G401 (cell line): ENCODE results near the gene PAX2. TPM values are rescaled to one million over a fixed set of nuclear protein-coding genes. Genes with fewer than 3 reads are reported as not detected.

ENCODE experiments used
- DNase-seq: peaks from one replicate; pipeline ENCODE4 v3.0.0-alpha.2; 2015; ENCODE audit warnings: low spot score
- in situ Hi-C: cut with HindIII; loops from 2 replicates; pipeline ENCODE4 v1.10.0; 2016; ENCODE audit warnings: low sequenced_read_pairs, mixed read lengths
- total RNA-seq: library from RNA; depleted of rRNA; stranded (reverse); fragments of >200 nt; shearing (Covaris generic); gene quantifications from 2 replicates; pipeline ENCODE4 v1.2.3, GENCODE V29; 2014

The PAX2 gene
- total RNA-seq, 1 experiment from 2014 or later: 0.20 TPM

DNA sequence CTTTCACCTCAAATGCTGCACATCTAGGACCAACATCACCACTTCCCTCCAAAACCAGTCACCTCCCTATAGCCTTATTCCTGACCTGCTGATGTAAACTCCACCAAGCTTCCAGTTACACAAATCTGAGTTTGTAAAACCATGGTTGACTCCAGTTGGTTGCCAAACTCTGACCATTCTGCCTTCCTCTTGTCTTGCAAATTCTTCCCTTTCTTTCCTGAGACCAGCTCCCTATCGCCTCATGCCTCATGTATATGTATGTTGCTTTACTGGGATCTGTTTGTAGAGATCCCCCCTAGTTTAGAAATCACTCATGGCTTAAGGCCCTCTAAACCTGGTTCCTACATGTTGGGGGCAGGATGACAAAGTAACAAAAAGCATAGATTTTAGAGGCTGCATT lies 31.3 kb downstream of the PAX2 start:
- no peak for DNase-seq
- in situ Hi-C loops: no loop called here

DNA sequence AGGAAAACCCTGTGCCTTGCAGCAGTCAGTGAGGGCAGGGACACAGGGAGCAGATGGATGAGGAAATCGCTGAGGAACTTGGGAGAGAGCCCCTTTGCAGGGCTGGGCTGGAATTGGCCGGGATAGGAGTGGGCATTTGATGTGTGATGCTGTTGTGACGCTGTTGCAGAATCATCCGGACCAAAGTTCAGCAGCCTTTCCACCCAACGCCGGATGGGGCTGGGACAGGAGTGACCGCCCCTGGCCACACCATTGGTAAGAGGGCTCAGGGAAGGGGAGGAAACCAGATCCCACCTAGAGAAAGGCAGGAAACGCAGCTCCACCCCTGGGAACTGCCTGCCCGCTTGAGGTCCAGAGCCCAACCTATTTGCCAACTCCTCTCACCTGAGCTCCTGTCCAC lies 33.9 kb downstream of the PAX2 start:
- in situ Hi-C loops: no loop called here
- no peak for DNase-seq

DNA sequence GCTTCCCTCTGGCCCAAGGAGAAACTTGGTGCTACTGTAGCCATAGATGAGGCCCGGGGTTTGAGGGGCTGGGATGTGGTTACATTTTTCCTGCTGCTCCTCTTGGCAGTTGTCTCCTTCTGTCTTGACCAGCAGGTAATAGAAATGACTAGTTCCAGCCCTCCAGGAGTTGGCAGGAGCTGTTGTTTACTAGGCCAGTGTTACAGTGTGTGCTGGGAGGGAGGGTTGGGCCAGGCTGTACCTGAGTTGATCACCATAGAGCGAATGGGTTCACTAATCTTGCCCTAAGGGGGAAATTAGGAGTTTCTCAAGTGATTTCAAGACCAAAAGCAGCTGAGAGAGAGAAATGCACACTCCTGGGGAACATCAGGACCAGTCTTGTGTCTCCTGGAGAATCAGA lies 34.9 kb downstream of the PAX2 start:
- in situ Hi-C loops: no loop called here
- no peak for DNase-seq

DNA sequence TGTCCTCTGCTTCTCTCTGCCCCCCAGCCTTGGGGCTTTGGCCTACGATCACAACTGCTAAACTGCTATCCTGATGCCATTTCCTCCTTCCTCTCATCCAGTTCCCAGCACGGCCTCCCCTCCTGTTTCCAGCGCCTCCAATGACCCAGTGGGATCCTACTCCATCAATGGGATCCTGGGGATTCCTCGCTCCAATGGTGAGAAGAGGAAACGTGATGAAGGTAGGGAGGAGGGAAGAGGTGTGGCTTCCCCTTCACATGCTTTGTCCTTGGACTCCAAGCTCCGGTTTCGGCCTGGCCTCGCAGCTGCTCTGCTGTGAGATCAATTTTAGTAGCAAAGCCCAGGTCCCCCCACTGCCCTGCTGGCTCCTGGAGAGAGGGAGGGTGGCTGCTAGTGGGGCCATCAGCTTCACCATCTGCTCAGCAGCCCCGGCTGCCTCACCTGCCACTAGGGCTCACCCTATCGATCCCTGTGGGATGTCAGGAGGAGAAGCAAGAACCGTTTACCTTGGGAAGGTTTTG lies 35.8 kb downstream of the PAX2 start:
- DNase-seq: no peak
- in situ Hi-C loops: no loop called here

DNA sequence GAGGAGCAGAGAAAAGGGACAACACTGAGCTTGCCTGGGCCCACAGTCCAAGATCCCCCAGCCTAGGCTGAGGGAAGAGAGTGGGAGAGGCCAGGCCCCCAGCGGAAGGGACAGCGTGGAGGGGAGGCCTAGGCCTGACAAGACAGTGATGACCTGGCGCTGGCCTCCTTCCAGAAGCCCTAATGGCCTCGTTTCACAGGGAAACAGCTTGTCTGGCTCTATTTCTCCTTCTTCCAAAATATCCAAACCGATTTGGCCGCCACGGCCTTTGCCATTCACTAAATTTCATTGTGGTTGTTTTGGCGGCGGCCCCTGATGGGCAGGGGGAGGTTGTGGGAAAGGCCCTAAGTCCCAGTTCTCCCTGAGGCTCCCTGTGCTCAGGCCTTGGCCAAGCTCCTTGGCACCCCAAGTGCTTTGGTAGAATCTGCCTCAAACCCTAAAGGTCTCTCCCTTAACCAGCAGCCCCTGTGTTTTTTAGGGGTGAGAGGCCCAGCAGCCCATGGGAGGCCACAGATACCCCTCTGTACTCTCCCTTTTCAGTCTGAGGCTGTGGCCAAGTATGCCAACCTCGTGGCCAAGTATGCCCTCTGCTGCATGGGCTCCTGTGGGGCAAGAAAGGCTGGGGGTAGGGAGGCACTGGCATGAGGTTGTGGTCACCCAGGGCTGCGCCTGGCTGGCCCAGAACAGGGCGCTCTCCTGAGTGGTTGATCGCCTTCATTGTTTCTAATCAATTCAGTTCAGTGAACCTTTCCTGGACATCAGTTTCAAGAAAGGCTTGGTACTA lies 37.3 kb downstream of the PAX2 start:
- in situ Hi-C loops: no loop called here
- DNase-seq: no peak

DNA sequence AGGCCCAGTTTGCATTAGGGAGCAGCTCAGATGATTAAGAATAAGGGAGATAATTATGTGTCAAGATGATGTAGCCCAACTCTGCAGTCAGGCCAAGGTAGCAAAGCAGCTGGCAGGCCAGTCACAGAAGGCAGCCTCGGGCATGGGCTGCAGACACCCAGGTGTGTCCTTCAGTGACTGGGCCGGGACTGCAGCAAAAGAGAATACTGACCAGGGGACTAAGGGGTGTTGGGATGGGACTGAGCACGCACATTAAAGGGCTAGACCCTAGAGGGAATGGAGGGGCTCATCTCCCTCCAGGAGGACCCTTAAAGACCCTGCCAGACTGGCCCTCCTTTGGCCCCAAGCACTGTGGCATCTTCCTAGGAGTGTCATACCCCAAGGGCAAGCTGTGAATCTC lies 38.7 kb downstream of the PAX2 start:
- in situ Hi-C loops: no loop called here

DNA sequence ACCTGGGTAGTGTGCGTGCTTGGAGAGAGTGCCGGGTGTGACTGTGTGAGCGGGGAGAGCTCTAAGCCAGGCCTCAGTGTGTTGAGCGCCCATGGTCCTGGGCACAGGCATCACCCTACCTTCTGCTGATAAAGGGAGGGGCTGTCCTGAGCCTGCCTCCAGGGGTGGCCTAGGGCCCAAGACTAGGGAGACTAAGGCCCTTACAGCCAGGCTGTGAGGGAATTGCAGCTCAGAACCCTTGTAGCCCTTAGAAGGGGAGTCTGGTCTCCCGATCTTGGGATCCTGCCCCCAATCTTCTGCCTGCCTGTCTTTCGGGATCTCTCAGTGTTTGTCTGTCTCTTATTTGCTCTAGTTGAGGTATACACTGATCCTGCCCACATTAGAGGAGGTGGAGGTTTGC lies 41.2 kb downstream of the PAX2 start:
- DNase-seq: no peak
- in situ Hi-C loops: no loop called here

More for the DNA sequence above, 38.7 kb downstream of the PAX2 start:
- DNase-seq: no peak

DNA sequence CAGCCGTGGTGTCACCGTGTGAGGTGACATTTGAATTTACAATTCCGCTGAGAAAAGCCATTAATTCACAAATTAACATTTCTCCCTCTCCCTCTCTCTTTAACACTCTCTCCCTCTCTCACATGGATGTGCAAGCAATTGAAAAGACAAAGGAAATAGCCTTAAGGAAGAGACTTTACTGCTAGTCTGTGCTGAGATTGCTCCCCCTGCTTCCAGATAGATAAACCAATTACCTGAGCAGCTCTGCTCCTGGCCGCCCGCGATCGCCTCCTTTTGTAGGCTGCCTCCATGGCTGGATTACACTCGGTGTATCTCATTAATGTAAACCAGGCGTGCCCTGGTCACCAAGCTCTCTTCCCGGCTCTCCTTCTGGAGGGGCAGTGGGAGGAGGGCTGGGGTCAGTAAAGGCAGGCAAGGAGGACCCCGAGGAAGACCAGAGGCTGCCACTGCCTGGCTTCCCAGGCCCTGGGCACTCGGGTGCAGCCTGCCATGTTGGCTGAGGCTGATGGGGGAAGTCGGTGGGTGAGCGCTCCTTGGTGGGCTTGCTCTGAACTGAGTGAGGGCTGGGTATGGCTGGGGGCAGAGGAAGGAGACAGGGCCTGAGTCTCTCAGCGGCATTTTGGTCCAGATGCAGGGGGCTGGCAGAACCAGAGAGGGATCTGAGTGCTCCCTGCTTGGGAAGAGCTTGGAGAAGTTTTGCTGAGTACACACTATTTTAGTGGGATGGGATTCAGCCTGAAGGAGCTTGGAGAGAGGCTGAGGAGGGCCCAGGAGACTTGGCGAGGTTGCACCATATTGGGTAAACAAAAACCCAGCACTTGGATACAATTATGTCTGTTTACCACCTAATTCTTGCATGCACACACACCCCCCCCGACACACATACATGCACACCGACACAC lies 42.9 kb downstream of the PAX2 start:
- in situ Hi-C loops: no loop called here
- DNase-seq: no peak

DNA sequence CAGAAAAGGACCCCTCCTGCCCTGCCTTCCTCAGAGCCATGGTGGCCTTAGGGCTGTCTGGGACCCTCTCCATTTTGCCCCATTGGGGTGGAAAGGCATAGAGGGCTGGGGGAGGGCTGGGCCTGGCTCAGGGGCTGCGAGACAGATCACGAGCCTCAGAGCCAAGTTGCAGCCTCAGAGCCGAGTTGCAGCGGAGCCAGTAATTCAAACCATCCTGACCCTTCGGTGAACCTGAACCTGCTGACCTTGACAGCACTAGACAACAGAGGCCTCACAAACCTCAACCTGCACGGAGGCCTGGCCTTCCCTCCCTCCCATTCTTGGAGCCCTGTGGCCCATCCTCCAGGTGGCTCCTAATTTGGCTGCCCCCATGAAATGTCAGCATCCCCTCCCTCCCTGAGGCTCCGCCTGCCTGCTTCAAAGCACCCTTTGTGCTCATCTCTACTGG lies 45.4 kb downstream of the PAX2 start:
- in situ Hi-C loops: no loop called here
- DNase-seq: no peak

DNA sequence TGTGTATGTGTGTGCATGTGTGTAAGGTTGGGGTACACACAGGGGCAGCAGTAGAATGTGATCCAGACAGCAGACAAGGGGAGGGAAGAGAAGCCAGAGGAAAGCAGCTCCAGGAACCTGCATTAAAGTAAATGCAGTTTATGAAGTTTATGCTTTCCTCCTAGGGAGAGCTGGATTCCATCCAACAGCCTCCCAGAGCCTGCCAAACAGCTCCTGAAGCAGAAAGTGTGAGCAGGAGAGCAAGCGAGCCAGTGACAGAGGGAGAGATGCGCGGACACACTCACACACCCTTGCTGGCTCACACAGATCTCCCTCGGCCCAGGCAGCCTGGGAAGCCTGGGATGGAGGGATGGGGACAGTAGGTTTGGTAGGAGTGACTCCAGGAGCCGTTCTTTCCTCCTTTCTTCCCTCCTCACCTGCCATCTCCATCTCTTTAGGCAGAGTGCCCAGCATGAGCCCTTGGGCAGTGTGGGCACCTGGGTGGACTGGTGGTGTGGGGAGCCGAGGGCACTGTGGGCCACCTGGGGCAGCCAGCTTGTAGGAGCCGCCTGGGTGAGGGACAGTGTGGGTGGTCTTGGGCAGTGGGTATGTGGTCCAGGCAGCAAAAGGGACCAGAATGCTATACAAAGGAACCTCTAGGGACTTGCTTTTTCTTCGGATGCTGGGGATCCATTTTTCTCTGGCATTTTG lies 46.1 kb downstream of the PAX2 start:
- in situ Hi-C loops: no loop called here
- DNase-seq: no peak

DNA sequence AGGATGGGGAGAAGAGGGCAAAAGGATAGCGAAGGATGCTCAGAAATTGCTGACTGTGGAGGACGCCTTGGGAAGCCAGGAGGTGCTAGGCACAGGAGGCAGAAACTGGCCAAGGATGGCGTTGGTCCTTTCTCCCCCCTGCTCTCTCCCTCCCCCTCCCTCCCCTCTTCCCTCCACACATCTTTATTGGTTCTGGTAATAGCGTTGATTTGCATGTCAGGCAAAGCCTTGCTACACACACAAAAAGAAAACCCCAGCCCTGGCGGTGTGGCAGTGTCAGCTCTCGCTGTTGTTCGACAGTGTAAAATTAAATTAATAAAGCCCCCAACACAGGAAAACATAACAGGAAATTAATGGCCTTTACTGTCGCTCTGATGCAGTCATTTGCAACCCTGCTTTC lies 47.2 kb downstream of the PAX2 start:
- DNase-seq: no peak
- in situ Hi-C loops: no loop called here

DNA sequence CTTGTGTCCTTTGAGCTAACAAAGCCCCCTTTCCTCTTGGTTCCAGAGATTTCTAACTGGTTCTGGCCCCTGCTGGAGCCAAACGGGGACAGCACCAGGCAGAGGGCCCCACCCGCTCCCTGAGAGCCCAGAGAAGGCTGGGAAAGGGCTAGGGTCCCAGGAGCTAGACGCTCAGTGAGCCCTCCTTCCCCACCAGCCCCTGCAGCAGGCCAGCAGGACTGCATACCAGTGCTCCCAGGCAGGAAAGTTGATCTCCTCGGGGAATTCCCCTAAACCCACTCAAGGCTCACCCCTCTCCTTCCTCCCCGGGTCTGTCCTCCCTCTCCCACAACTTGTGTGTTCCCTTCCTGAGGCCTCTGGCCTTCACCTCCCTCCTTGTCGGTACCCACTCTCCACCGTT lies 47.7 kb downstream of the PAX2 start:
- no peak for DNase-seq
- in situ Hi-C loops: no loop called here

DNA sequence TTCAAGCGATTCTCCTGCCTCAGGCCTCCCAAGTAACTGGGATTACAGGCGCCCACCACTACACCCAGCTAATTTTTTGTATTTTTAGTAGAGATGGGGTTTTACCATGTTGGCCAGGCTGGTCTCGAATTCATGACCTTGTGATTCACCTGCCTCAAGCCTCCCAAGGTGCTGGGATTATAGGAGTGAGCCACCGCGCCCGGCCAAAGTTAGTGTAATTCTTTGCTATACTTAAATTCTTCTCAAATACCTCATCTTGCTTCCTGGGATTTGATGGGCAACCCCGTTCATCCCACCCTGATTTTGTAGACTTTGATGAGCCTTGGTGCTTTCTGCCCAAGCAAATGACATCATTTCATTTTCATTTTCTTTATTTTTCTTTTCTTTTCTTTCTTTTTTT lies 54.5 kb downstream of the PAX2 start:
- in situ Hi-C loops: no loop called here
- no peak for DNase-seq

DNA sequence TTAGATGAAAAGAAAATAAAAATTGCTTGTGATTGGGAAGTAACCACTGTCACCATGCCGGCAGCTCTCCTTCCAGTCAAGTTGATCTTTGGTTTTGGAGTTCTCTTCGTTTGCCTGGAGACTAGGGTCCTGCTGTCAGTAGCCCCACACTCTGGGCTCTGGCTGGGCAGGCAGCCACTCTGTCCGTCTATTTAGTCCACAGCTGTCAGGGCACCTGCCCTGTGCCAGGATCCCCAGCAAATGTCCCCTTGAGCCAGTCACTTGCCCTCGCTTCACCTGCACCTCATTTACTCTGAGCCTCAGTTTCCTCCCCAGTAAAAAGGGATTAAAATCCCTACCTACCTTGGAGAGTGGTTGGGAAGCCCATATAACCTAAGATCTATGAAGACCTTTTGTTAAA lies 55.5 kb downstream of the PAX2 start:
- in situ Hi-C loops: no loop called here
- no peak for DNase-seq

DNA sequence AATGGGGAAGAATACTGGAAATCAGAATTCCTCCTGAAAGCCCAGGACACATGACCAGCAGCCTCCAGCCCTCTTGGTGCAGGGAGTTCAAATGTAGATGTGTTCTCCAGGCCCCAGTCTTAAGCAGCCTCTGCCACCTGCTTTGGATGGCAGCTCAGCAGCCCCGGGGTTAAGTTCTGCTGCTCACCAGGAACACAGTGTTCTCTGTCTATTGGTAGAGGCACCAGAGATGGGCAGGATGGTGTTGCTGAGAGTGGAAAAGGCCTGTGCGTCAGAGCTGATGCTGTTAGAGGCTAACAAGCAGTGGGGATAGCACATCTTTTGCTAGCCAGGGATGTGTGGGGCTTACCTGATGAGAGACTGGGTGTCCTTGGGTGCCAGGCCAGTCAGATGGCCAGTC lies 56.8 kb downstream of the PAX2 start:
- DNase-seq: no peak
- in situ Hi-C loops: no loop called here

DNA sequence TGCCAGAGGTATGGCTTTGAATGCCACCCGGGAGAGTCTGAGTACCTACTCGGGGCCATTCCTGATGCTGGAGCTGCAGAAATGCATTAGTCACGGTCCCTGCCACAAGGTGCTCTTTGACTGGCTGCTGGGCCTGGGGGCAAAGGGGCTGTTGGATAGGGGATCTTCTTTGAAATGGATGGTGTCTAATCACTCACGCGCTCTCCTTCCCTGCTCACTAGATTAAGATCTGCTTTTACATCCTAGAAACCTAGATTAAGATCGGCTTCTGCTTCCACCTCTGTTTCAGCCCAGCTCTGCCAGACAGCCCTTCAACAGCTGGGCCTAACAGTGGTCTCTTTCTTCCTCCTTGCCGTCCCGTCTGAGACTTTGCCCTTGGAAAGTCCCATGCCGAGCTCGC lies 57.2 kb downstream of the PAX2 start:
- in situ Hi-C loops: no loop called here
- no peak for DNase-seq

DNA sequence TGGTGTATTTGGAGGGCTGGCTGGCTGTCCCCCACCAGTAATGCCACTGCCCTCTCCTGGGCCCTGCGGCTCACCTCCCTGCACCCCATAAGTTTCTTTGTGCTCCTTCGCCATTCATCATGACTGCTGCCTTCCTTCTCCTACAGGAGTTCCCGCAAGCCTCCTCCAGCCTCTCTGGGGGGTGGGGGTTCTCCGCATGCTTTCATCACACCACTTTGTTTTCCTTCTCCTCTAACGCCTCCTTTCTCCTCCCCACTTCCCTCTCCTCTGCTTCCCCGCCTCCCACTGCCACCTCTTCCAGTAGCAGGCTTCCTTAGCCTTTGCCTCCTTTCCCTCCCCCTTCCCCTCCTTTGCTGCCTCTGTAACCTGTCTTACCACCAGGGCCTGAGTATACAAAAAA lies 58.1 kb downstream of the PAX2 start:
- DNase-seq: no peak
- in situ Hi-C loops: no loop called here

DNA sequence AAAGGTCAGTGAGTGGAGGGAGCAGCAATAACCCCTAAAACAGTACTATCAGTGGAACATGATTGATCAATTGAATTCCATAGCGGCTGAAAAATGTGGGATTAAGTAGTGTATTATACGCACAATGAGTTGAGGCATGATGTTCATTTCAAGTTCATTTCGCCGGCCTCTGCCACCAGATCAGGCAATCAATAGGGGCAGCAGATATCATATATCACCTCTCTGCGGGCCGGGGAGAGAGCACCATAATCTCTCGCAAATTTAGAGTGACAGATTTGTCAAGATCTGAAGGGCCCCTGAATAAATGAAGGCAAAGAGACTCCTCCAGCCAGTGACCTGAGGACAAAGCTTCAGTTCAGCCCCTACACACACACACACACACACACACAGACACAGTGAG lies 58.5 kb downstream of the PAX2 start:
- in situ Hi-C loops: no loop called here

DNA sequence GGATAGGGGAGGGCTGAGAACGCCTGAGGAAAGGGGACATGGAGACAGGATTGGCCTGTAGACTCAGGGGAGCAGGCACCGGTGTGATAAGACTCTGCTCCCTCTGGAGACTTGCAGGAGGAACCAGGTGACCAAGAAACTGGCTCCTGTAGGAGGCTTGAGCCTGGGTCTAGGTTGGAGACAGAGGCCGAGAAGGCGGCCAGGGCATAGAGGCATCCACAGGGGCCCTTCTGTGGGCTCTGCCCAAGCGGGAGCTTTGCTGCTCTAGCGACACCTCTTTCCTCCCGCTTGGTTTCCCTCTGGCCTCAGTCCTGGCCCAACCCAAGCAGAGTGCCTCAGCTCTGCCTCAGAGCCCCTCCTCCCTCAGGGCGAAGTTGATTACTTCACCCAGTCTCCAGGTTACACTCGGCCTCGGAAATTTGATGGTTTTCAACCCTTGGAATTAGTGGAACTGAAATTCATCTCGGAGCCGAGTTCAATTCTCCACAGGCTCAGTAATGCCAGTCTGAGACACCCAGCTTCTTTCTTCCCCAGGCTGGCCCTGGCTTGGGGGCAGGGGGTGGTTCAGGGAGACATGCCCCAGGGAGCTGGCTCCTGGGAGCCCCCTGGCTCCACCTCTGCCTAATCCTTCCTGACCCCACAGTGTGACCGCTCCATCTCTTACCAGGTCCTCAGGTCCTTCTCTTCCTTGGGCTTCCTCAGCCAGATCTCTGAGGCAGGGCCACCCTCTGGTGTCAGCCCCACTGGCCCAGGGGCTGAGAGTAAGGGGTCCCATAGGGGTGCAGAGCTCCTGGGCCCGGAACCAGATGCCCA lies 60.4 kb downstream of the PAX2 start:
- DNase-seq: no peak
- in situ Hi-C loops: no loop called here

More for the DNA sequence above, 58.5 kb downstream of the PAX2 start:
- no peak for DNase-seq
